G401.6 (cell line): ENCODE data around the gene THADA.

Source experiments
- FAIRE-seq: peaks from 2 replicates; lab custom pipeline; 2012; peaks lifted over from hg19 to GRCh38; lab: Jason Lieb, UNC

Gene THADA

GRCh38 chr2:43180897-43181296, 414.9 kb downstream of the THADA start:
- no peak for FAIRE-seq
